ENCODE data around the gene PIK3C2B. TPM values are rescaled to one million over a fixed set of nuclear protein-coding genes. Genes with fewer than 3 reads are reported as not detected.

The PIK3C2B gene
- total RNA-seq, 4 donors from 2014 or later: 70.7 to 162 (median 94.5) TPM

GRCh38 chr1:204502241-204502640 lies 7.6 kb upstream of the PIK3C2B start:
- DNase-seq (ENCODE audit: low spot score in 2 of 2): no peak
- no peak for TF ChIP-seq POLR2A (IDR thresholded peaks at IDR 0.05)
- TF ChIP-seq EP300 (IDR thresholded peaks at IDR 0.05): no peak
- TF ChIP-seq POLR2AphosphoS5 (IDR thresholded peaks at IDR 0.05): no peak
- no peak for TF ChIP-seq CTCF (IDR thresholded peaks at IDR 0.05)
- no peak overlapping the region for H3K4me3 ChIP-seq
- no peaks in the 10 kb centered on the region for H3K27me3 ChIP-seq
- H3K9me3 ChIP-seq: no peaks in the 10 kb centered on the region
- no peak overlapping the region for H3K27ac ChIP-seq
- H3K36me3 ChIP-seq: no peaks in the 10 kb centered on the region
- H3K4me1 ChIP-seq: peaks cover 14% of the 10 kb centered on the region
- WGBS: 66% methylated on average over 6 of the region's 6 CpGs

GRCh38 chr1:204499511-204500468 lies 5.2 kb upstream of the PIK3C2B start:
- WGBS: 89% methylated on average over 7 of the region's 7 CpGs
- Histone ChIP-seq H3K4me1 (peaks cover 14% of the 10 kb centered on the region), H3K4me3 (no peak overlapping the region), H3K9me3 (no peaks in the 10 kb centered on the region), H3K27ac (no peak overlapping the region), H3K36me3 (no peaks in the 10 kb centered on the region), H3K27me3 (no peaks in the 10 kb centered on the region)
- TF ChIP-seq POLR2A (IDR thresholded peaks at IDR 0.05) (no peak), EP300 (IDR thresholded peaks at IDR 0.05) (no peak), CTCF (IDR thresholded peaks at IDR 0.05) (no peak), POLR2AphosphoS5 (IDR thresholded peaks at IDR 0.05) (no peak)
- no peak for DNase-seq (ENCODE audit: low spot score in 2 of 2)

- no peaks in the 10 kb centered on the region for H3K36me3 ChIP-seq
- H3K4me1 ChIP-seq: peaks cover 18% of the 10 kb centered on the region
- no peak overlapping the region for H3K27ac ChIP-seq
- 71% methylated on average over 3 of the region's 3 CpGs for whole genome bisulfite sequencing
- TF ChIP-seq POLR2AphosphoS5 (IDR thresholded peaks at IDR 0.05) (no peak), CTCF (IDR thresholded peaks at IDR 0.05) (no peak), POLR2A (IDR thresholded peaks at IDR 0.05) (no peak), EP300 (IDR thresholded peaks at IDR 0.05) (no peak)
- no peaks in the 10 kb centered on the region for H3K27me3 ChIP-seq
- H3K4me3 ChIP-seq: no peak overlapping the region
- H3K9me3 ChIP-seq: no peaks in the 10 kb centered on the region
- DNase-seq (ENCODE audit: low spot score in 2 of 2): no peak
These were observed 4.4 kb upstream of the PIK3C2B start for GRCh38 chr1:204498981-204499380.

- H3K4me1 ChIP-seq: peaks cover 42% of the 10 kb centered on the region
- no peaks in the 10 kb centered on the region for H3K27me3 ChIP-seq
- DNase-seq (ENCODE audit: low spot score in 2 of 2): no peak
- H3K36me3 ChIP-seq: no peaks in the 10 kb centered on the region
- TF ChIP-seq EP300 (IDR thresholded peaks at IDR 0.05) (no peak), POLR2A (IDR thresholded peaks at IDR 0.05) (no peak), POLR2AphosphoS5 (IDR thresholded peaks at IDR 0.05) (no peak), CTCF (IDR thresholded peaks at IDR 0.05) (no peak)
- peak overlapping the region; percentile 38 for H3K27ac ChIP-seq
- H3K4me3 ChIP-seq: peak overlapping the region; percentile 95
- 51% methylated on average over 6 of the region's 6 CpGs for WGBS
- no peaks in the 10 kb centered on the region for H3K9me3 ChIP-seq
These were observed 1.2 kb upstream of the PIK3C2B start for GRCh38 chr1:204495777-204496176.

GRCh38 chr1:204495078-204495753 lies 611 bp upstream of the PIK3C2B start:
- WGBS: 5% methylated on average over 17 of the region's 17 CpGs
- TF ChIP-seq POLR2AphosphoS5 (IDR thresholded peaks at IDR 0.05): no peak
- no peak for TF ChIP-seq POLR2A (IDR thresholded peaks at IDR 0.05)
- TF ChIP-seq CTCF (IDR thresholded peaks at IDR 0.05): no peak
- no peak for TF ChIP-seq EP300 (IDR thresholded peaks at IDR 0.05)
- no peaks in the 10 kb centered on the region for H3K36me3 ChIP-seq
- no peak for DNase-seq (ENCODE audit: low spot score in 2 of 2)
- H3K27me3 ChIP-seq: no peaks in the 10 kb centered on the region
- H3K4me3 ChIP-seq: peak overlapping the region; percentile 95
- H3K27ac ChIP-seq: peak overlapping the region; percentile 96
- no peaks in the 10 kb centered on the region for H3K9me3 ChIP-seq
- peaks cover 45% of the 10 kb centered on the region for H3K4me1 ChIP-seq

All from suprapubic skin (tissue), 4 donors.